Measurements from ENCODE around the gene CHCHD3. TPM values are rescaled to one million over a fixed set of nuclear protein-coding genes. Genes with fewer than 3 reads are reported as not detected.

The CHCHD3 gene
- total RNA-seq, result 35.0 TPM

- intact Hi-C loops (cut with DNase I), result no loop called here
- ATAC-seq, result peak; percentile 100
- peak; percentile 98 for DNase-seq (ENCODE audit: low spot score)
These were observed at the start of gene CHCHD3 for GRCh38 chr7:133081599-133082389. Gene CHCHD3, minus strand, starts transcription at chr7:133082090. Its CDS starts 153 bp downstream, at chr7:133081937.

GRCh38 chr7:133130166-133130565 is 48.3 kb upstream of the CHCHD3 start:
- ATAC-seq, result no peak
- DNase-seq (ENCODE audit: low spot score), result no peak
- intact Hi-C loops (cut with DNase I), result no loop called here

- no peak for DNase-seq (ENCODE audit: low spot score)
- intact Hi-C loops (cut with DNase I), result no loop called here
- ATAC-seq, result no peak
These were observed 44.5 kb upstream of the CHCHD3 start for GRCh38 chr7:133126422-133126821.

- no peak for DNase-seq (ENCODE audit: low spot score)
- ATAC-seq, result no peak
- intact Hi-C loops (cut with DNase I), result no loop called here
These were observed 43.1 kb upstream of the CHCHD3 start for GRCh38 chr7:133124974-133125373.

- intact Hi-C loops (cut with DNase I), result no loop called here
- no peak for ATAC-seq
- DNase-seq (ENCODE audit: low spot score), result no peak
These were observed 39.4 kb upstream of the CHCHD3 start for GRCh38 chr7:133121175-133121844.

GRCh38 chr7:133119067-133119466 is 37.2 kb upstream of the CHCHD3 start:
- ATAC-seq, result no peak
- no peak for DNase-seq (ENCODE audit: low spot score)
- intact Hi-C loops (cut with DNase I), result no loop called here

- intact Hi-C loops (cut with DNase I), result no loop called here
- ATAC-seq, result no peak
- no peak for DNase-seq (ENCODE audit: low spot score)
These were observed 36.4 kb upstream of the CHCHD3 start for GRCh38 chr7:133118261-133118660.

GRCh38 chr7:133117452-133117851 is 35.6 kb upstream of the CHCHD3 start:
- ATAC-seq (no peak), DNase-seq (ENCODE audit: low spot score) (no peak)
- intact Hi-C loops (cut with DNase I), result no loop called here

GRCh38 chr7:133115596-133115995 is 33.7 kb upstream of the CHCHD3 start:
- intact Hi-C loops (cut with DNase I), result no loop called here
- ATAC-seq (no peak), DNase-seq (ENCODE audit: low spot score) (no peak)

GRCh38 chr7:133114519-133114918 is 32.6 kb upstream of the CHCHD3 start:
- intact Hi-C loops (cut with DNase I), result no loop called here
- ATAC-seq (no peak), DNase-seq (ENCODE audit: low spot score) (no peak)

- no peak for ATAC-seq
- intact Hi-C loops (cut with DNase I), result no loop called here
- no peak for DNase-seq (ENCODE audit: low spot score)
These were observed 31.1 kb upstream of the CHCHD3 start for GRCh38 chr7:133112976-133113375.

- intact Hi-C loops (cut with DNase I), result no loop called here
- no peak for DNase-seq (ENCODE audit: low spot score)
These were observed 30.4 kb upstream of the CHCHD3 start for GRCh38 chr7:133112335-133112734.

GRCh38 chr7:133110312-133110711 is 28.4 kb upstream of the CHCHD3 start:
- intact Hi-C loops (cut with DNase I), result no loop called here
- DNase-seq (ENCODE audit: low spot score) (no peak), ATAC-seq (no peak)

More at GRCh38 chr7:133112335-133112734, 30.4 kb upstream of the CHCHD3 start:
- ATAC-seq, result no peak

- ATAC-seq, result no peak
- no peak for DNase-seq (ENCODE audit: low spot score)
- intact Hi-C loops (cut with DNase I), result no loop called here
These were observed 27.9 kb upstream of the CHCHD3 start for GRCh38 chr7:133109816-133110215.

GRCh38 chr7:133108023-133108422 is 26.1 kb upstream of the CHCHD3 start:
- no peak for ATAC-seq
- intact Hi-C loops (cut with DNase I), result no loop called here
- DNase-seq (ENCODE audit: low spot score), result no peak

- ATAC-seq (no peak), DNase-seq (ENCODE audit: low spot score) (no peak)
- intact Hi-C loops (cut with DNase I), result no loop called here
These were observed 20.6 kb upstream of the CHCHD3 start for GRCh38 chr7:133102276-133103060.

GRCh38 chr7:133099633-133100286 is 17.9 kb upstream of the CHCHD3 start:
- DNase-seq (ENCODE audit: low spot score) (no peak), ATAC-seq (no peak)
- intact Hi-C loops (cut with DNase I), result no loop called here

- ATAC-seq (no peak), DNase-seq (ENCODE audit: low spot score) (no peak)
- intact Hi-C loops (cut with DNase I), result no loop called here
These were observed 13.3 kb upstream of the CHCHD3 start for GRCh38 chr7:133095119-133095671.

GRCh38 chr7:133091943-133092464 is 10.1 kb upstream of the CHCHD3 start:
- ATAC-seq (no peak), DNase-seq (ENCODE audit: low spot score) (no peak)
- intact Hi-C loops (cut with DNase I), result no loop called here
